LNCaP clone FGC (cell line): ENCODE data around the gene RCAN3.
"Not testable (repeated sequence)": the region's sequence is repeated elsewhere in the genome, so short reads cannot be mapped to it uniquely, and the experiment has no call there.

Source experiments
- DNase-seq: peaks from one replicate; pipeline ENCODE4 v3.0.0-alpha.2; 2011; ENCODE audit warnings: low read depth
- H3K4me3 ChIP-seq: 2 replicates; pipeline ENCODE4 v1.5.1; 2011; ENCODE audit warnings: mild to moderate bottlenecking, low read depth, low read length, control low read depth
- TF ChIP-seq, protein P1 (sequence below): IDR thresholded peaks from 2 replicates; pipeline ENCODE4 v1.5.1; 2012; ENCODE audit warnings: mild to moderate bottlenecking; ENCODE audit not compliant: control insufficient read depth, insufficient read depth; ENCODE audit errors: extremely low read depth

The RCAN3 gene

DNA sequence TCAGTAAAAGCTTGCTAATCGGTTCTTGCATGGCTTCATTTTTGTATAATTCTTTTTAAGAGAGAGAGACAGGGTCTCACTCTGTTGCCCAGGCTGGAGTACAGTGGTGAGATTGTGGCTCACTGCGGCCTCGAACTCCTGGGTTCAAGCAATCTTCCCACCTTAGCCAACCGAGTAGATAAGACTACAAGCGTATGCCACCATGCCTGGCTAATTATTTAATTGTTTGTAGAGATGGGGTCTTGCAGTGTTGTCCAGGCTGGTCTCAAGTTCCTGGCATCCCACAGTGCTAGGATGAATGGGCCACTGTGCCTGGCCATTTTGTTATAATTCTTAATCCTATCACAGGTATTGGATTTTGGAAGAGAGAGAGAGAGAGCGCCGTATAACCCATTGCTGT, 23.4 kb downstream of the RCAN3 start:
- TF ChIP-seq, protein P1, sequence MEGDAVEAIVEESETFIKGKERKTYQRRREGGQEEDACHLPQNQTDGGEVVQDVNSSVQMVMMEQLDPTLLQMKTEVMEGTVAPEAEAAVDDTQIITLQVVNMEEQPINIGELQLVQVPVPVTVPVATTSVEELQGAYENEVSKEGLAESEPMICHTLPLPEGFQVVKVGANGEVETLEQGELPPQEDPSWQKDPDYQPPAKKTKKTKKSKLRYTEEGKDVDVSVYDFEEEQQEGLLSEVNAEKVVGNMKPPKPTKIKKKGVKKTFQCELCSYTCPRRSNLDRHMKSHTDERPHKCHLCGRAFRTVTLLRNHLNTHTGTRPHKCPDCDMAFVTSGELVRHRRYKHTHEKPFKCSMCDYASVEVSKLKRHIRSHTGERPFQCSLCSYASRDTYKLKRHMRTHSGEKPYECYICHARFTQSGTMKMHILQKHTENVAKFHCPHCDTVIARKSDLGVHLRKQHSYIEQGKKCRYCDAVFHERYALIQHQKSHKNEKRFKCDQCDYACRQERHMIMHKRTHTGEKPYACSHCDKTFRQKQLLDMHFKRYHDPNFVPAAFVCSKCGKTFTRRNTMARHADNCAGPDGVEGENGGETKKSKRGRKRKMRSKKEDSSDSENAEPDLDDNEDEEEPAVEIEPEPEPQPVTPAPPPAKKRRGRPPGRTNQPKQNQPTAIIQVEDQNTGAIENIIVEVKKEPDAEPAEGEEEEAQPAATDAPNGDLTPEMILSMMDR: no peak
- H3K4me3 ChIP-seq: no peak overlapping the region
- DNase-seq: no peak

DNA sequence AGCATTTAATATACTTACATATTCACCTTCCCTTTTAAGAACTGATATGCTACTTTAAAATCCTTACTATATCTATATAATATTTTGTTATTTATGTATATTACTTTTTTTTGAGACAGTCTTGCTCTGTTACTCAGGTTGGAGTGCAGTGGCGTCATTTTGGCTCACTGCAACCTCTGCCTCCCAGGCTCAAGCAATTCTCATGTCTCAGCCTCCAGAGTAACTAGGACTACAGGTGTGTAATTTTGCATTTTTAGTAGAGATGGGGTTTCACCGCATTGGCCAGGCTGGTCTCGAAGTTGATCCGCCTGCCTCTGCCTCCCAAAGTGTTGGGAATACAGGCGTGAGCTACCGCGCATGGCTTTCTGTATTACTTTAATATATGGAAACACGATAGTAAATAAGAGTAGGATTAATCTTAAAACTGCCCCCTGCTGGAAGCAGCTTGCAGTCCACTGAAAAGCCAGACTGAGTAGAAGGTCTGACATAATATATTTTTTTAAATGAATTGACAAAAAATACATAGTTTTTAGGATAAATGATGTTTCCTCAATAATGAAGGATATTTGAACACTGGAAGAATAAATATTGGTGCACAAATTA, 24.4 kb downstream of the RCAN3 start:
- TF ChIP-seq, protein P1: peak; percentile 20; the same call in 1 of the 2 replicates
- no peak overlapping the region for H3K4me3 ChIP-seq
- no peak for DNase-seq

DNA sequence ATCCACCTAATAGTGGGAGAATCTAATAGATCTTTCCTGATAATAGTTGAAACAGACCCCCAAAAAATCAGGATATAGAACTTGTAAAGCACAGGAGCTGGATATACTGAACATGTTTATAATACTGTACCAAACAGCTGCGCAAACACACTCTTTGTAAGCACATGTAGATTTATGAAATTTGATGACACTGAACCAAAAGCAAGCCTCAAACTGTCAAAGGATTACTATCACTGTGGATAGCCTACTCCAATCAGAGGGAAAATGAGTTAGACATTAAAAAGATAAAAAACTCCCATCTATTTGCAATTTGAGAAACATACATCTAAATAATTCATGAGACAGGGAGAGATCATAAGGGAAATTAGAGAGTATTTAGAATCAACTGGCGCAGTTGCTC, 26.1 kb downstream of the RCAN3 start:
- no peak overlapping the region for H3K4me3 ChIP-seq
- DNase-seq: no peak
- TF ChIP-seq, protein P1: no peak

DNA sequence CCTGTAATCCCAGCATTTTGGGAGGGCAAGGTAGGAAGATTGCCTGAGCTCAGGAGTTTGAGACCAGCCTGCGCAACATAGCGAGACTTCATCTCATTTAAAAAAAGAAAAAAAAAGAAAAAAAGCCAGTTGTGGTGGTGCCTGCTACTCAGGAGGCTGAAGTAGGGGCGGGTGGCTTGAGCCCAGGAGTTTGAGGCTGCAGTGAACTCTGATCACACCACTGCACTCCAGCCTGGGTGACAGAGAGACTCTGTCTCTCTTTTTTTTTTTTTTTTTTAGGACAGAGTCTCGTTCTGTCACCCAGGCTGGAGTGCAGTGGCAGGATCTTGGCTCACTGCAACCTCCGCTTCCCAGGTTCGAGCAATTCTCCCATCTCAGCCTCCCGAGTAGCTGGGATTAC, 26.7 kb downstream of the RCAN3 start:
- DNase-seq, H3K4me3 ChIP-seq: not testable (repeated sequence)

DNA sequence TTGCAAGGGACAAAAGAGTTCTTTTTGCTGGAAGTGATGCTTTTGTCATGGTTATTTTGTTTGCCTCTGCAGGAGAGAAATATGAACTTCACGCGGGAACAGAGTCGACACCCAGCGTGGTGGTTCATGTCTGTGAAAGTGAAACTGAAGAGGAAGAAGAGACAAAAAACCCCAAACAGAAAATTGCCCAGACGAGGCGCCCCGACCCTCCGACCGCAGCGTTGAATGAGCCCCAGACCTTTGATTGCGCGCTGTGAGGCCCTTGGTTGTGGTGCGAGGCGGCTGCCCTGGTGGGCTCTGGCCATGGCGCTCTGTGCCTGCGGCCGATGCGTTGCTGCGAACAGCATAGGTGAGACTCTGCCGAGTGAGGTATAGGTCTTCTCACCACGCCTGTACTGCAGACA, 32.4 kb downstream of the RCAN3 start:
- H3K4me3 ChIP-seq: no peak overlapping the region
- TF ChIP-seq, protein P1: no peak
- DNase-seq: no peak

DNA sequence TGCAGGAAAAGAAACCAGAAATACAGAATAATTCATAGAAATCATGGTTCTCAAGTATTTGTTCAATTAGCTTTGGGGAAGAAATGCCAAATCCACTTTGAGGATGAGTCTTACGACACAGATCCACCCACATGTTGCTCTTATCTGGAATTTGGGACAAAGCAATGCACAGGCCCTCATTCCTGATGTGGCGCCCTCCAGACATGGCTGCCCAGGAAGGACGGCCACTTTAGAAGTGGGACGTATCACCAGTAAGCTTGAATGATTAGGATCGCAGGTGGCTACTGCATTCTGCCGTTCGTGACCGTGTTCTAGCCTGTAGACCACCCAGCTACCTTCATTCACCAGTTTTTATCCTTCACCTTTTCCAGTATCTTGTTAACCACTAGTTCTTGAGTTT, 33.1 kb downstream of the RCAN3 start:
- TF ChIP-seq, protein P1: no peak
- DNase-seq: no peak
- no peak overlapping the region for H3K4me3 ChIP-seq

DNA sequence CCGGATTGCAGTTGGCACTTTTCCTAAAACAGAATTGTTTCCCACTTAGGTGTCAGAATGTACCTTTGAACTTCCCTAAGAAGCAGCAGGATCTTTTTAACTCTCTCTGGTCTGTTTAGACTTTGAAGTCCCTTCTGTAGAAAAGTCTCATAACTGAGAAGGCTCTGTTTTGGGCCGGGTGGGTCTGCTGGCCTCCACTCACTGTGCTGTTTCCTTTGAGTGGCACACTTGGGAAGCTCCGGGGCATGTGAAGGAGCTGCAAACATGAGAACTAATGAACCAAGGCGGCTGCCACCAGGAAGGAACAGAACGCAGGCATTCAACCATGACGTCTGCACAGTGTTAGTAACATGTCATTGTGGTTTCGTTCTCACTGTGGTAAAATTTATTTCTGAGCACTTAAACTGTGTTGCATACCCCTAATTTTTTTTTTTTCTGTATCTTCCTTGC, 33.8 kb downstream of the RCAN3 start:
- TF ChIP-seq, protein P1: no peak
- H3K4me3 ChIP-seq: no peak overlapping the region
- no peak for DNase-seq
